Neural cell (in vitro differentiated cells): ENCODE data around the gene GATAD2A. TPM values are rescaled to one million over a fixed set of nuclear protein-coding genes. Genes with fewer than 3 reads are reported as not detected.

ENCODE experiments used
- H2AFZ ChIP-seq: fragments of 200-600, 300-800 bp; sonication (generic), shearing (Covaris generic); 2 replicates; pipeline ENCODE4 v1.6.0; 2014; ENCODE audit warnings: low read depth, mild to moderate bottlenecking, antibody characterized with exemption, low read length, moderate library complexity
- H3F3A ChIP-seq: fragments of 200-600 bp; shearing (Covaris generic); 2 replicates; pipeline ENCODE4 v1.6.1; 2016; ENCODE audit warnings: mild to moderate bottlenecking, moderate library complexity, mixed read lengths, antibody characterized with exemption, low read length; ENCODE audit not compliant: insufficient read depth, poor library complexity, severe bottlenecking
- H3K27ac ChIP-seq: fragments of 200-600, 300-800 bp; sonication (generic), shearing (Covaris generic); 2 replicates; pipeline ENCODE4 v1.5.1; 2014; ENCODE audit warnings: mild to moderate bottlenecking, low read length, moderate library complexity
- H3K27me3 ChIP-seq: fragments of 300-800, 200-600 bp; sonication (generic), shearing (Covaris generic); 2 replicates; pipeline ENCODE4 v1.6.0; 2014; ENCODE audit warnings: mild to moderate bottlenecking, low read depth, low read length, moderate library complexity; ENCODE audit not compliant: insufficient read depth
- H3K36me3 ChIP-seq: fragments of 300-800, 200-600 bp; sonication (generic), shearing (Covaris generic); 2 replicates; pipeline ENCODE4 v1.5.1; 2014; ENCODE audit warnings: mild to moderate bottlenecking, antibody characterized with exemption, low read length, moderate library complexity; ENCODE audit not compliant: insufficient read depth
- H3K4me2 ChIP-seq: fragments of 300-800, 200-600 bp; sonication (generic), shearing (Covaris generic); 2 replicates; pipeline ENCODE4 v1.6.0; 2014; ENCODE audit warnings: mild to moderate bottlenecking, low read length
- H3K4me3 ChIP-seq: fragments of 300-800, 200-600 bp; sonication (generic), shearing (Covaris generic); 2 replicates; pipeline ENCODE4 v1.5.1; 2014; ENCODE audit warnings: mild to moderate bottlenecking, low read length, moderate library complexity
- H3K79me2 ChIP-seq: fragments of 200-600 bp; shearing (Covaris generic); replicated peaks from 2 replicates; pipeline ENCODE4 v1.6.0; 2014; ENCODE audit warnings: mild to moderate bottlenecking, low read length, moderate library complexity; ENCODE audit not compliant: insufficient read depth
- H3K9ac ChIP-seq: fragments of 300-800, 200-600 bp; sonication (generic), shearing (Covaris generic); 2 replicates; pipeline ENCODE4 v1.6.1; 2016; ENCODE audit warnings: mild to moderate bottlenecking, low read length, mixed read lengths
- H3K9me2 ChIP-seq: fragments of 200-600 bp; shearing (Covaris generic); 2 replicates; pipeline ENCODE4 v1.6.1; 2016; ENCODE audit warnings: mild to moderate bottlenecking, low read length, mixed read lengths; ENCODE audit not compliant: insufficient read depth
- H3K9me3 ChIP-seq: fragments of 200-600, 300-800 bp; sonication (generic), shearing (Covaris generic); 2 replicates; pipeline ENCODE4 v1.6.1; 2016; ENCODE audit warnings: mild to moderate bottlenecking, mixed run types, low read length, moderate library complexity, mixed read lengths
- H4K20me1 ChIP-seq: fragments of 200-600 bp; shearing (Covaris generic); 2 replicates; pipeline ENCODE4 v1.6.1; 2016; ENCODE audit warnings: mild to moderate bottlenecking, mixed run types; ENCODE audit not compliant: insufficient read depth
- CTCF ChIP-seq: fragments of 450-650 bp; IDR thresholded peaks from 2 replicates; pipeline ENCODE4 v1.5.1; 2014; ENCODE audit warnings: antibody characterized with exemption, mild to moderate bottlenecking, moderate library complexity; ENCODE audit not compliant: poor library complexity, severe bottlenecking
- EP300 ChIP-seq: fragments of 450-650 bp; conservative IDR thresholded peaks from 2 replicates; pipeline ENCODE4 v1.6.1; 2014; ENCODE audit warnings: antibody characterized with exemption, mild to moderate bottlenecking, moderate library complexity; ENCODE audit not compliant: poor library complexity, severe bottlenecking
- EZH2 ChIP-seq: fragments of 200-600, 300-800 bp; shearing (Covaris generic), sonication (generic); IDR thresholded peaks from 2 replicates; pipeline ENCODE4 v1.6.1; 2014; ENCODE audit warnings: antibody characterized with exemption, low read length, borderline replicate concordance, mild to moderate bottlenecking; ENCODE audit not compliant: insufficient read depth, poor library complexity, severe bottlenecking
- MXI1 ChIP-seq: fragments of 450-650 bp; conservative IDR thresholded peaks from 2 replicates; pipeline ENCODE4 v1.6.1; 2014; ENCODE audit warnings: antibody characterized with exemption, mild to moderate bottlenecking; ENCODE audit not compliant: poor library complexity, severe bottlenecking
- POLR2AphosphoS5 ChIP-seq: IDR thresholded peaks from 2 replicates; pipeline ENCODE4 v1.6.1; 2012
- RAD21 ChIP-seq: fragments of 450-650 bp; conservative IDR thresholded peaks from 2 replicates; pipeline ENCODE4 v1.6.1; 2014; ENCODE audit warnings: antibody characterized with exemption, mild to moderate bottlenecking, moderate library complexity
- REST ChIP-seq: IDR thresholded peaks from 2 replicates; pipeline ENCODE4 v1.6.1; 2012; ENCODE audit warnings: borderline replicate concordance
- SMC3 ChIP-seq: fragments of 450-650 bp; conservative IDR thresholded peaks from 2 replicates; pipeline ENCODE4 v1.6.1; 2014; ENCODE audit warnings: antibody characterized with exemption, mild to moderate bottlenecking, moderate library complexity; ENCODE audit not compliant: poor library complexity
- TAF1 ChIP-seq: IDR thresholded peaks from 2 replicates; pipeline ENCODE4 v1.6.1; 2012; ENCODE audit warnings: low read depth
- polyA plus RNA-seq: library from polyadenylated mRNA; depleted of rRNA; stranded (reverse); fragments of >200 nt; gene quantifications from 2 replicates; pipeline ENCODE4 v1.2.3, GENCODE V29; 2014

The GATAD2A gene
- polyA plus RNA-seq, 1 donor from 2014 or later, result 13.9 TPM

GRCh38 chr19:19550485-19550929 is 145.0 kb downstream of the GATAD2A start:
- Histone ChIP-seq H3K4me3 (no peak overlapping the region), H3K9ac (no peak overlapping the region), H2AFZ (no peak overlapping the region), H3K9me2 (no peaks in the 10 kb centered on the region), H3K36me3 (no peaks in the 10 kb centered on the region), H3K27ac (no peak overlapping the region), H3K27me3 (no peaks in the 10 kb centered on the region), H4K20me1 (no peaks in the 10 kb centered on the region), H3K9me3 (no peaks in the 10 kb centered on the region), H3K79me2 (no peaks in the 10 kb centered on the region), H3K4me2 (no peak overlapping the region), H3F3A (no peaks in the 10 kb centered on the region)
- TF ChIP-seq MXI1 (no peak), REST (no peak), EP300 (no peak), RAD21 (no peak), EZH2 (no peak), SMC3 (no peak), POLR2AphosphoS5 (no peak), CTCF (no peak)

GRCh38 chr19:19550972-19551852 is 145.7 kb downstream of the GATAD2A start:
- Histone ChIP-seq H3F3A (no peaks in the 10 kb centered on the region), H3K79me2 (no peaks in the 10 kb centered on the region), H4K20me1 (no peaks in the 10 kb centered on the region), H2AFZ (no peak overlapping the region), H3K4me2 (no peak overlapping the region), H3K27ac (no peak overlapping the region), H3K9ac (no peak overlapping the region), H3K9me2 (no peaks in the 10 kb centered on the region), H3K27me3 (no peaks in the 10 kb centered on the region), H3K4me3 (no peak overlapping the region), H3K9me3 (no peaks in the 10 kb centered on the region), H3K36me3 (no peaks in the 10 kb centered on the region)
- TF ChIP-seq EZH2 (no peak), REST (no peak), SMC3 (no peak), TAF1 (no peak), CTCF (no peak), MXI1 (no peak), RAD21 (no peak), EP300 (no peak), POLR2AphosphoS5 (no peak)
